Left lung (tissue), 10 donors: Measurements from ENCODE around the gene ANO1. TPM values are rescaled to one million over a fixed set of nuclear protein-coding genes. Genes with fewer than 3 reads are reported as not detected.
A peak's percentile ranks its signal among the peaks of the same experiment; 100 is the strongest.

ENCODE experiments used
- ATAC-seq: fragments of 200-7000 bp; cut with Tn5 transposase; one replicate; pipeline ENCODE4 v1.9.1; 2020; ENCODE audit warnings: moderate library complexity
- DNase-seq, 4 donors: peaks; one replicate each; pipeline ENCODE4 v3.0.0-alpha.2; 2013 to 2020
- H3K27ac ChIP-seq, 2 donors: fragments of 200-600 bp; sonication (generic) in 1 of 2; one replicate each; pipeline versions ENCODE4 v1.5.0 to v1.8.0; 2020 to 2021
- H3K27me3 ChIP-seq, 2 donors: fragments of 200-600 bp; sonication (generic) in 1 of 2; one replicate each; pipeline versions ENCODE4 v1.5.0 to v1.8.0; 2020 to 2021
- H3K36me3 ChIP-seq, 2 donors: fragments of 200-600 bp; sonication (generic) in 1 of 2; one replicate each; pipeline versions ENCODE4 v1.5.0 to v1.8.0; 2020 to 2021
- H3K4me1 ChIP-seq, 2 donors: fragments of 200-600 bp; one replicate each; pipeline ENCODE4 v1.8.0; 2021
- H3K4me3 ChIP-seq, 2 donors: fragments of 200-600 bp; sonication (generic) in 1 of 2; one replicate each; pipeline versions ENCODE4 v1.5.0 to v1.8.0; 2020 to 2021; ENCODE audit warnings: mild to moderate bottlenecking in 1 of 2
- H3K9me3 ChIP-seq, 2 donors: fragments of 200-600 bp; sonication (generic) in 1 of 2; one replicate each; pipeline versions ENCODE4 v1.5.0 to v1.8.0; 2020 to 2021
- intact Hi-C, 2 donors: fragments of 100-400 bp; cut with DNase I; formaldehyde crosslinking; loops; one replicate each; pipeline versions ENCODE4 v1.11.2 to v1.14.2; 2022
- polyA plus RNA-seq, 6 donors: library from polyadenylated mRNA; unstranded; fragments of 120-200 nt; gene quantifications; one replicate each; pipeline ENCODE4 v1.2.1, GENCODE V29; 2013; ENCODE audit not compliant: insufficient read length in 6 of 6
- total RNA-seq, 2 donors: library from RNA; stranded (reverse); fragmentation: NEBNext Ultra II Directional; extraction: Animal tissue kit (Norgen Biotek cat#: 25700); gene quantifications; one replicate each; pipeline ENCODE4 v1.2.1, GENCODE V29; 2021
- TF ChIP-seq, protein P1 (sequence below), 2 donors: fragments of 200-600 bp; sonication (generic) in 1 of 2; IDR thresholded peaks; one replicate each; pipeline versions ENCODE4 v1.5.0 to v1.8.0; 2021; ENCODE audit warnings: antibody characterized with exemption in 2 of 2
- donor health status: DM: no; HTN: yes; CAD: no.
- donor health status: DM: no; HTN: no; CAD: no.

Gene ANO1
- total and polyA plus RNA-seq, 8 donors = 4.9 to 13.2 (median 7.0) TPM

GRCh38 chr11:70134490-70134889 lies 56.4 kb downstream of the ANO1 start:
- no peaks in the 10 kb centered on the region for H3K4me1 ChIP-seq
- ATAC-seq = no peak
- no peak overlapping the region for H3K4me3 ChIP-seq
- no peak overlapping the region for H3K27ac ChIP-seq
- TF ChIP-seq, protein P1, sequence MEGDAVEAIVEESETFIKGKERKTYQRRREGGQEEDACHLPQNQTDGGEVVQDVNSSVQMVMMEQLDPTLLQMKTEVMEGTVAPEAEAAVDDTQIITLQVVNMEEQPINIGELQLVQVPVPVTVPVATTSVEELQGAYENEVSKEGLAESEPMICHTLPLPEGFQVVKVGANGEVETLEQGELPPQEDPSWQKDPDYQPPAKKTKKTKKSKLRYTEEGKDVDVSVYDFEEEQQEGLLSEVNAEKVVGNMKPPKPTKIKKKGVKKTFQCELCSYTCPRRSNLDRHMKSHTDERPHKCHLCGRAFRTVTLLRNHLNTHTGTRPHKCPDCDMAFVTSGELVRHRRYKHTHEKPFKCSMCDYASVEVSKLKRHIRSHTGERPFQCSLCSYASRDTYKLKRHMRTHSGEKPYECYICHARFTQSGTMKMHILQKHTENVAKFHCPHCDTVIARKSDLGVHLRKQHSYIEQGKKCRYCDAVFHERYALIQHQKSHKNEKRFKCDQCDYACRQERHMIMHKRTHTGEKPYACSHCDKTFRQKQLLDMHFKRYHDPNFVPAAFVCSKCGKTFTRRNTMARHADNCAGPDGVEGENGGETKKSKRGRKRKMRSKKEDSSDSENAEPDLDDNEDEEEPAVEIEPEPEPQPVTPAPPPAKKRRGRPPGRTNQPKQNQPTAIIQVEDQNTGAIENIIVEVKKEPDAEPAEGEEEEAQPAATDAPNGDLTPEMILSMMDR (IDR thresholded peaks at IDR 0.05) = no peak
- no peaks in the 10 kb centered on the region for H3K9me3 ChIP-seq
- H3K36me3 ChIP-seq = no peaks in the 10 kb centered on the region
- intact Hi-C loops = no loop called here
- DNase-seq = peak in 1 of 4 donors; percentile 64
- H3K27me3 ChIP-seq = no peaks in the 10 kb centered on the region

DNA sequence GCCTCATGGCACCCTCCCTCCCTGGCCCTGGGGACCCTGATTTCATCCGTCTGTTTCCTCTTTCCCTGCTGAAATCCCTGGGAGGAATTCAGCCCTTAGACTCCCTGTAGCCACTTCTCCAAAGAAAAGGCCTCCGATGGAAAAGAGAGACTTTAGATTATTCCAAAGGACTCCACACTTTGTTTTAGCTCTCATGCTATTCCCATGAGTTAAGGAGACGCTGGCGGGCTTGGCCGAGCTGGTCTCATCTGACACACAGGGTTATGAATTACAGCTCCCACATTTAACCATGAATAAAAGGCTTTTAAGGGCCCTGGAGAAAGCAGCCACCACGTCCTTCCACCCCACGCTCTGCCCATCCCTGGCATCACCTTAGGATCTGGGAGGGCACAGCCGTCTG lies 57.0 kb downstream of the ANO1 start:
- intact Hi-C loops = no loop called here
- Histone ChIP-seq H3K9me3 (no peaks in the 10 kb centered on the region), H3K36me3 (no peaks in the 10 kb centered on the region), H3K27me3 (no peaks in the 10 kb centered on the region), H3K27ac (no peak overlapping the region), H3K4me1 (no peaks in the 10 kb centered on the region), H3K4me3 (no peak overlapping the region)
- DNase-seq (peak in 1 of 4 donors; percentile 49), ATAC-seq (no peak)
- TF ChIP-seq, protein P1 (IDR thresholded peaks at IDR 0.05) = no peak

GRCh38 chr11:70135625-70136059 lies 57.5 kb downstream of the ANO1 start:
- H3K36me3 ChIP-seq = no peaks in the 10 kb centered on the region
- H3K27ac ChIP-seq = no peak overlapping the region
- no peaks in the 10 kb centered on the region for H3K9me3 ChIP-seq
- peak in 3 of 4 donors; percentile 25 to 48 (median 35) for DNase-seq
- TF ChIP-seq, protein P1 (IDR thresholded peaks at IDR 0.05) = no peak
- intact Hi-C loops = no loop called here
- peak; percentile 49 for ATAC-seq
- H3K27me3 ChIP-seq = peaks cover 0 to 5% of the 10 kb centered on the region in 2 donors
- no peak overlapping the region for H3K4me3 ChIP-seq
- no peaks in the 10 kb centered on the region for H3K4me1 ChIP-seq

- intact Hi-C loops = no loop called here
- peaks cover 0 to 5% of the 10 kb centered on the region in 2 donors for H3K4me1 ChIP-seq
- no peak for ATAC-seq
- no peak overlapping the region for H3K4me3 ChIP-seq
- H3K27me3 ChIP-seq = peaks cover 0 to 22% of the 10 kb centered on the region in 2 donors
- H3K9me3 ChIP-seq = no peaks in the 10 kb centered on the region
- H3K27ac ChIP-seq = no peak overlapping the region
- no peaks in the 10 kb centered on the region for H3K36me3 ChIP-seq
- peak in 1 of 4 donors; percentile 62 for DNase-seq
- TF ChIP-seq, protein P1 (IDR thresholded peaks at IDR 0.05) = no peak
These were observed 59.3 kb downstream of the ANO1 start for GRCh38 chr11:70137383-70137782.

DNA sequence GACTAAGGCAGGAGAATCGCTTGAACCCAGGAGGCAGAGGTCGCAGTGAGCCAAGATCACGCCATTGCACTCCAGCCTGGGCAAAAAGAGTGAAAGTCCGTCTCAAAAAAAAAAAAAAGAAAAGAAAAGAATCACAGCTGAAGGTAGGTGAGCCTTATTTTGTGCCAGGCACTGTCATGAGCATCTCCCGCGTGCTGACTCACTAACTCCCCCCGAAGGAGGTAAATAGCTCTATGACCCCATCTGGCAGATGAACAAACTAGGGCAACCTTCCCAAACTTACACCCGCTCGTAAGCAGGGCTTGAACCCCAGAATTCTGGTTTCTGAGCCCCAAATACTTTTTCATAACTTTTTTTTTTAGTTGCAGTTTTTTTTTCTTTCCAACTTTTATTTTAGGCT lies 60.3 kb downstream of the ANO1 start:
- DNase-seq (no peak), ATAC-seq (no peak)
- Histone ChIP-seq H3K27ac (no peak overlapping the region), H3K4me3 (no peak overlapping the region), H3K27me3 (peaks cover 0 to 32% of the 10 kb centered on the region in 2 donors), H3K36me3 (no peaks in the 10 kb centered on the region), H3K4me1 (peaks cover 0 to 5% of the 10 kb centered on the region in 2 donors), H3K9me3 (no peaks in the 10 kb centered on the region)
- intact Hi-C loops = no loop called here
- TF ChIP-seq, protein P1 (IDR thresholded peaks at IDR 0.05) = no peak
